ENCODE measurements around the gene TDRD3.
A peak's percentile ranks its signal among the peaks of the same experiment; 100 is the strongest.

TDRD3 gene

GRCh38 chr13:60583196-60583888 is 186.3 kb downstream of the TDRD3 start:
- DNase-seq: no peak

DNA sequence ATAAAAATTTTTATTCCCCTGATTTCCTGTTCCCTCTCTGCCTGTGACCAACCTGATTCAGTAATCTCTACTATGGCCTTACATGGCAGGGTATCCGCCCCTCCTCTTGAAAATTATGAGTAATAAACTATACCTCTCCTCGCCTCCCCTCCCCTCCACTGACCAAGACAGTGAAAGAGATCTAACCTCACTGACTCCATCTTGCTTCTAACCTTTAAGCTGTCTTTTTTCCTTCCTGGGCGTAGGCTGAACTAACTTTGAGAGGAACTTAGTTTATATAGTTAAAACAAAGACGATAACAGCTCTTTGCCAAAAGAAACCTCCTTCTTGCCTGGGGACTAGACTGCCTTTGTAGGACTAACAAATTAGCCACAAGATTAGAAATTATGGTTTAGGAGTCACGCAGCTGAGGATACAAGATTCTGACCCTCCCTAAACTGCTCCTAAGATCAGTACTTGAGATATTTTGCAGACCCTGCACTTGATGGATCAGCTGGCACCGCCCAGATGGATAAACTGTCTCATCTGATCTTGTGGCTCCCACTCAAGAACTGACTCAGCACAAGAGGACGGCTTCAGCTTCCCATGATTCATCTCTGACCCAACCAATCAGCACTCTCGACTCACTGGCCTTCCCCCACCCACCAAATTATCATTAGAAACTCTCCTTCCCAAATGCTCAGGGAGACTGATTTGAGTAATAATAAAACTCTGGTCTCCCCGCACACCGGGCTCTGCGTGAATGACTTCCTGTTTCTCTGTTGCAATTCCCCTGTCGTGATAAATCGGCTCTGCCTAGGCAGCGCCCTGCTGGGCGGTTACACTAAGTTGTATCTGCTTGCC is 187.1 kb downstream of the TDRD3 start:
- DNase-seq: peak; percentile 7

DNA sequence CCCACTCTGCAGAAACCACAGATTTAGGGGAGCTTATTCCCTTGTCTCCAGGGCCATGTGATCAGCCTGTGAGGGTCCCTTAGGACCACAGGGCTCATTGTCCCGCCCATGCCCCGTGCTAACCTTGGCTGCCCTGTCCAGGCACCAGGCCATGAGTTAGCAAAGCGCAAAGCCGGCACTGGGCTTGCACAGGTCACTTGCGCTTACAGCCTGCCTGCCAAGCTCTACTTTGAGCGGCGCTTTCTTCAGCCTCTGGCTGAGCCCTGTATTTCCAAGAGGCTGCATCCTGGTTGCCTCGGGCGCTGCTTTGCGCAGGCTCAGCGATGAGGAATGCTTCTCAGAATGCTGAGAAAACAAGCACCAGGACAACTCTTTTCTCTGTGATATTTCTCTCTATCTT is 188.0 kb downstream of the TDRD3 start:
- DNase-seq: no peak

GRCh38 chr13:60590800-60591747 is 194.1 kb downstream of the TDRD3 start:
- DNase-seq: no peak

GRCh38 chr13:60603049-60603448 is 206.0 kb downstream of the TDRD3 start:
- DNase-seq: no peak

DNA sequence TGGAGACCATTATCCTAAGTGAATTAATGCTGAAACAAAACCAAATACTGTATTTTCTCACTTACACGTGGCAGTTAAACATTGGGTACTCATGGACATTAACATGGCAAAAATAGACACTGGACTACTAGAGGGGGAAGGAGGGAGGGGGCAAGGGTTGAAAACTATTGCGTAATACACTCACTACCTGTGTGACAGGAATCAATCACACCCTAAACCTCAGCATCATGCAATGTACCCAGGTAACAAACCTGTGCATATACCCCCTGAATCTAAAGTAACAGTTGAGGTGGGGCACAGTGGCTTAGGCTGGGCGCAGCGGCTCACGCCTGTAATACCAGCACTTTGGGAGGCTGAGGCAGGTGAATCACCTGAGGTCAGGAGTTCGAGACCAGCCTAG is 207.0 kb downstream of the TDRD3 start:
- no peak for DNase-seq

- DNase-seq: no peak
Measured at GRCh38 chr13:60608954-60609353, 211.9 kb downstream of the TDRD3 start.

- no peak for DNase-seq
Measured at GRCh38 chr13:60611523-60611922, 214.5 kb downstream of the TDRD3 start.

- no peak for DNase-seq
Measured at GRCh38 chr13:60612593-60612992, 215.6 kb downstream of the TDRD3 start.

- no peak for DNase-seq
Measured at GRCh38 chr13:60613080-60613479, 216.1 kb downstream of the TDRD3 start.

- no peak for DNase-seq
Measured at GRCh38 chr13:60617991-60618733, 221.1 kb downstream of the TDRD3 start.

GRCh38 chr13:60619461-60619860 is 222.4 kb downstream of the TDRD3 start:
- no peak for DNase-seq

DNA sequence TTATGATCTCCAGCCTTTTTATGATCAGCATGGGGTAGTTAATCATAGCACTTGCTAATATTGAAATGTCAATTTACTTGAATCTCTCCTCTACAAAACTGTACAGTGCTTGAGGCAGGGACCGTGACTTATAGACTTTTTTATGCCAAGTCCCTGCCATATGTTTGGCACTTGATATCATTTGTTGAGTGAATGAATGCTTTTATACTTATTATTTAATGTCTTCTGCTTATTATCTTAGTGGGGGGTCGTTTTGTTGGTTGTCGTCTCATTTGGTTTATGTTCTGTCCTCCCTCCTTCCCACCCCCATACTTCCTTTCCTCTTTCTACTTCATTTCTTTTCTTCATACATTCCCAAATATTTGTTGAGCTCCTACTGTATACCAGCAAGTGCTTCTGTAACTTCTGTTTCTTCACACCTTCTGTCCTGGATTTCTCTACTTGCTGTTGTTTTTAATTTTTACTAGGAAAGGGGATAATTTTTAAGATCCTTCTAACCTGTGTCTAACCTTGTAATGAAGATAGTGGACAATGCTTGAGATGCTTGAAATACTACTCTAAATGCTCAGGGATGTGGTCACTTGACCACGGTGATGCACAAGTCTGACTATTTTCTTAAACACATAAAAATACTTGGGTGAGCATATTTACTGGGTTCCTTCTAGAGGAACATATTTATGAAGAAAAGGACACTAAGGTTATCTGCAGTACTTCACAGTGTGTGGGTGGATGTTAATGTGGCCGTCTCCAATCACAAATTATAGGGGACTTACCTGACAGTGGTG is 223.8 kb downstream of the TDRD3 start:
- DNase-seq: no peak

DNA sequence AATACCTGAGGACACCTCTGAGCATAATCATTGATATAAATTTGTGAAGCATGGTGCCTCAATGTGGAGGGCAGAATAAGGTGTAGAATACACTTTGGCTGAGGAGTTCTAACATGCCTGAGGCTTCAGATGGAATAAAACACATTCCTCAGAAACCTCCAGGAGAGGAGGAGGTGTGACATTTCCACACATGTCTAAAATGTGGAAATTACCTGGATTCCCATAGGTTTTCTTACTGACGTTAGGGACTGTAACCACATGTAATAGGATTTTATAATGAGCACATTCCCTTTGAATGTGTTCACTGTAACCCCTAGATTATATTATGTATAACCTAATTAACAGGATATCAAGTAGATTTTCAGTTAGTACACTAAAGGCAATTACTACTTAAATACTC is 226.1 kb downstream of the TDRD3 start:
- no peak for DNase-seq

All from stimulated activated CD4-positive, alpha-beta T cell treated with anti-CD3 and anti-CD28 coated beads, Interleukin-4, amount 100 ng/mL, for 24 hours (primary cell).